ENCODE data around the gene GLI1.

The GLI1 gene

DNA sequence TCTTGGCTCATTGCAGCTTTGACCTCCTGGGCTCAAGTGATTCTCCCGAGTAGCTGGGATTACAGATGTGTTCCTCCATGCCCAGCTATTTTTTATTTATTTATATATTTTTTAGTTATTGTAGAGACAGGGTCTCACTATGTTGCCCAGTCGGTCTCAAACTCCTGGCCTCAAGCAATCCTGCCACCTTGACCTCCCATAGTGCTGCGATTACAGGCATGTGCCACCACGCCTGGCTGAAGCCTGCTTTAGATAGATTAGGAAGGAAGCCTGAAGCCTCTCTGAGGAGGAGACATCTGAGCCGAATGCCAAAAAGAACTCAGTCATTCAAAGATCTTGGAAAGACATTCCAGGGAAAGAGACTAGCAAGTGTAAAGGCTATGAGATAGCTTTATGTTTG lies 14.8 kb upstream of the GLI1 start:
- DNase-seq (ENCODE audit: low read depth), result no peak
- TF ChIP-seq, protein P1, sequence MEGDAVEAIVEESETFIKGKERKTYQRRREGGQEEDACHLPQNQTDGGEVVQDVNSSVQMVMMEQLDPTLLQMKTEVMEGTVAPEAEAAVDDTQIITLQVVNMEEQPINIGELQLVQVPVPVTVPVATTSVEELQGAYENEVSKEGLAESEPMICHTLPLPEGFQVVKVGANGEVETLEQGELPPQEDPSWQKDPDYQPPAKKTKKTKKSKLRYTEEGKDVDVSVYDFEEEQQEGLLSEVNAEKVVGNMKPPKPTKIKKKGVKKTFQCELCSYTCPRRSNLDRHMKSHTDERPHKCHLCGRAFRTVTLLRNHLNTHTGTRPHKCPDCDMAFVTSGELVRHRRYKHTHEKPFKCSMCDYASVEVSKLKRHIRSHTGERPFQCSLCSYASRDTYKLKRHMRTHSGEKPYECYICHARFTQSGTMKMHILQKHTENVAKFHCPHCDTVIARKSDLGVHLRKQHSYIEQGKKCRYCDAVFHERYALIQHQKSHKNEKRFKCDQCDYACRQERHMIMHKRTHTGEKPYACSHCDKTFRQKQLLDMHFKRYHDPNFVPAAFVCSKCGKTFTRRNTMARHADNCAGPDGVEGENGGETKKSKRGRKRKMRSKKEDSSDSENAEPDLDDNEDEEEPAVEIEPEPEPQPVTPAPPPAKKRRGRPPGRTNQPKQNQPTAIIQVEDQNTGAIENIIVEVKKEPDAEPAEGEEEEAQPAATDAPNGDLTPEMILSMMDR (conservative IDR thresholded peaks at IDR 0.05; ENCODE audit: low read depth, low read length), result no peak

DNA sequence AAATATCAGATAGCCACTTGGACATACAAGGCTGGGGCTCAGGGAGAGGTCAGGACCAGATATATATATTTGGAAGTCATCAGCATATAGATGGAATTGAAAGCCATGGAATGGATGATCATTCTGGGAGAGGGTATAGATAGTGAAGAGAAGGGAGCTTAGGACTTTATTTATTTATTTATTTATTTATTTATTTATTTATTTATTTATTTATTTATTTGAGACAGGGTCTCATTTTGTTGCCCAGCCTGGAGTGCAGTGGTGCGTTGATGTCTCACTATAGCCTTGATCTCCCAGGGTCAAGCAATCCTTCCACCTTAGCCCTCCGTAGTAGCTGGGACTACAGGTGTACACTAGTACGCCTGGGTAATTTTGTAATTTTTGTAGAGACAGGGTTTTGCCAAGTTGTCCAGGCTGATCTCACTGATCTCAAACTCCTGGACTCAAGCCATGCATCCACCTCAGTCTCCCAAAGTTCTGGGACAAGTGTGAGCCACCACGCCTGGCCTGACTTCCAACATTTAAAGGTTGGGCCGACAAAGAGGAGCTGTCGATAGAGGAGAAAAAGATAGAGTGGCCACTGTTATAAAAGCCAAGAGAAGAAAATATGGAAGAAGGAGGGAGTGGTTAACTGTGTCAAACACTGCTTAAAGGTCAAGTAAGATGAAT lies 13.2 kb upstream of the GLI1 start:
- no peak overlapping the region for H3K4me3 ChIP-seq (ENCODE audit: low read depth, low read length)
- TF ChIP-seq, protein P1 (conservative IDR thresholded peaks at IDR 0.05; ENCODE audit: low read depth, low read length), result no peak
- DNase-seq (ENCODE audit: low read depth), result no peak

More for the DNA sequence above, 14.8 kb upstream of the GLI1 start:
- no peak overlapping the region for H3K4me3 ChIP-seq (ENCODE audit: low read depth, low read length)

DNA sequence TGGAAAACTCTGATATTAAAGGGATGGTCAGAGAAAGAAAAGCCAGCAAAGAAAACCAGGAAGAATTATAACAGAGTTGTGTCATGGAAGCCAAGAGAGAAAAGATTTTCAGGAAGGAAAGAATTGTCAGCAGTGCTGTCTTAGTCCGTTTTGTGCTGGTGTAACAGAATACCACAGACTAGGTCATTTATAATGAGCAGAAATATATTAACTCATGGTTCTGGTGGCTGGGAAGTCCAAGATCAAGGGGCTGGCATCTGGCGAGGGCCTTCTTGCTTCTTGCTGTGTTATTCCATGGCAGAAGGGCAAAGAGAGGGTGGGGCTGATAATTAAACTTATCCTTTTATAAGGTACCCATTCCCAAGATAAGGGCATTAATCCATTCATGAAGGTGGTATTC lies 10.9 kb upstream of the GLI1 start:
- DNase-seq (ENCODE audit: low read depth), result no peak
- H3K4me3 ChIP-seq (ENCODE audit: low read depth, low read length), result no peak overlapping the region
- TF ChIP-seq, protein P1 (conservative IDR thresholded peaks at IDR 0.05; ENCODE audit: low read depth, low read length), result no peak

DNA sequence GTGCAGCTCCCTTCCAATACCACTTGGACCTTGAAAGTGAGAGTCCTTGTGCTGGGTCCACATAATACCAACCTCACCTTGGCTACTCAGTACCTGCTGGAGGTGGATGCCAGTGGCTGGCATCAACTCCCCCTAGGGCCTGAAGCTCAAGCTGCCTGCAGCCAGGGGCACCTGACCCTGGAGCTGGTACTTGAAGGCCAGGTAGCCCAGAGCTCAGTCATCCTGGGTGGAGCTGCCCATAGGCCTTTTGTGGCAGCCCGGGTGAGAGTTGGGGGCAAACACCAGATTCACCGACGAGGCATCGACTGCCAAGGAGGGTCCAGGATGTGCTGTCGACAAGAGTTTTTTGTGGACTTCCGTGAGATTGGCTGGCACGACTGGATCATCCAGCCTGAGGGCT lies 10.2 kb upstream of the GLI1 start:
- TF ChIP-seq, protein P1 (conservative IDR thresholded peaks at IDR 0.05; ENCODE audit: low read depth, low read length), result no peak
- H3K4me3 ChIP-seq (ENCODE audit: low read depth, low read length), result no peak overlapping the region
- DNase-seq (ENCODE audit: low read depth), result no peak

DNA sequence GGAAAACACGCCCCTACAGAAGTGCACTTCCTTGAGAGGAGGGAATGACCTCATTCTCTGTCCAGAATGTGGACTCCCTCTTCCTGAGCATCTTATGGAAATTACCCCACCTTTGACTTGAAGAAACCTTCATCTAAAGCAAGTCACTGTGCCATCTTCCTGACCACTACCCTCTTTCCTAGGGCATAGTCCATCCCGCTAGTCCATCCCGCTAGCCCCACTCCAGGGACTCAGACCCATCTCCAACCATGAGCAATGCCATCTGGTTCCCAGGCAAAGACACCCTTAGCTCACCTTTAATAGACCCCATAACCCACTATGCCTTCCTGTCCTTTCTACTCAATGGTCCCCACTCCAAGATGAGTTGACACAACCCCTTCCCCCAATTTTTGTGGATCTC lies 9.5 kb upstream of the GLI1 start:
- H3K4me3 ChIP-seq (ENCODE audit: low read depth, low read length), result no peak overlapping the region
- TF ChIP-seq, protein P1 (conservative IDR thresholded peaks at IDR 0.05; ENCODE audit: low read depth, low read length), result no peak

DNA sequence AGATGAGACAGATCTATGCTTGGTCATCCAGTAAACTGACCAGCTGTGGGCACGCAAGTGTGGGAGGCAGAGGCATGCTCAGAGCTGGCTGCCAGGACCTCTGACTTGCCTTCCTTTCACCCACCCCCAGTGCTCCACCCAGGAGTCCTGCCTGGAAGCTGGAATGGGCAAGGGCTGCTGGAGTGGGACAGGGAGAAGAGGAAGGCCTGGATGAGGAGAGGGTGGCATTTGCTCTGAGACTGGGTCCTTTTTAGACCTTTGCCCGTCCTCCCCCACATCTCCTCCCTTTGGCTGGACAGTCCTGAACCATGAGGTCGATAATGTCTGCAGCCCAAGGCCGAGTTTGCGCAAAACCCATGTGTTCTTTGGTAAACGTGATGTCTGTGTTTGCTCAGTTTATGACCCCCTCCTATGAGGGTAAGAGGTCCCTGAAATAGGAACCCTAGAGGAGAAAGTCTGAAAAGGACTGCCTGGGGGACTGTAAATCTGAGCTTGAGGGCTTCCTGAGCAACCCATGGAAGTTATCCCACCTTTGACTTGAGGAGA lies 8.3 kb upstream of the GLI1 start:
- TF ChIP-seq, protein P1 (conservative IDR thresholded peaks at IDR 0.05; ENCODE audit: low read depth, low read length), result no peak
- DNase-seq (ENCODE audit: low read depth), result no peak
- H3K4me3 ChIP-seq (ENCODE audit: low read depth, low read length), result no peak overlapping the region

More for the DNA sequence above, 9.5 kb upstream of the GLI1 start:
- DNase-seq (ENCODE audit: low read depth), result no peak
